Stimulated activated memory B cell treated with anti-CD40 and anti-IgM and Interleukin-4, amounts not matched to agents 10 μg/mL and 1 μg/mL and 100 μg/mL, for 72 hours (primary cell): Measurements from ENCODE around the gene PPP3R1.

Source experiments
- ATAC-seq: fragments of 150-1000 bp; cut with Tn5 transposase; 2 replicates; pipeline ENCODE4 v1.10.0; 2021
- H3K27ac Mint-ChIP-seq: one replicate; pipeline ENCODE4 v1.8.0; 2022; ENCODE audit warnings: mild to moderate bottlenecking, mixed read lengths
- H3K27me3 Mint-ChIP-seq: one replicate; pipeline ENCODE4 v1.8.0; 2022; ENCODE audit warnings: mixed read lengths
- H3K36me3 Mint-ChIP-seq: one replicate; pipeline ENCODE4 v1.8.0; 2022; ENCODE audit warnings: mixed read lengths
- H3K4me1 Mint-ChIP-seq: one replicate; pipeline ENCODE4 v1.8.0; 2022; ENCODE audit warnings: mixed read lengths
- H3K4me3 Mint-ChIP-seq: one replicate; pipeline ENCODE4 v1.8.0; 2022; ENCODE audit warnings: mild to moderate bottlenecking, moderate library complexity, mixed read lengths
- H3K9me3 Mint-ChIP-seq: one replicate; pipeline ENCODE4 v1.8.0; 2022; ENCODE audit warnings: mixed read lengths

Gene PPP3R1

GRCh38 chr2:68226794-68227193, 25.5 kb downstream of the PPP3R1 start:
- Mint-ChIP-seq H3K4me1 (peaks cover 95% of the 10 kb centered on the region), H3K9me3 (no peaks in the 10 kb centered on the region), H3K27me3 (no peaks in the 10 kb centered on the region), H3K4me3 (no peak overlapping the region), H3K27ac (no peak overlapping the region), H3K36me3 (peaks cover 15% of the 10 kb centered on the region)
- ATAC-seq: no peak

- Mint-ChIP-seq H3K4me1 (peaks cover 94% of the 10 kb centered on the region), H3K27ac (no peak overlapping the region), H3K36me3 (peaks cover 25% of the 10 kb centered on the region), H3K9me3 (no peaks in the 10 kb centered on the region), H3K27me3 (no peaks in the 10 kb centered on the region), H3K4me3 (no peak overlapping the region)
- peak; percentile 58 for ATAC-seq
Observed at GRCh38 chr2:68225119-68225632, 27.2 kb downstream of the PPP3R1 start.

DNA sequence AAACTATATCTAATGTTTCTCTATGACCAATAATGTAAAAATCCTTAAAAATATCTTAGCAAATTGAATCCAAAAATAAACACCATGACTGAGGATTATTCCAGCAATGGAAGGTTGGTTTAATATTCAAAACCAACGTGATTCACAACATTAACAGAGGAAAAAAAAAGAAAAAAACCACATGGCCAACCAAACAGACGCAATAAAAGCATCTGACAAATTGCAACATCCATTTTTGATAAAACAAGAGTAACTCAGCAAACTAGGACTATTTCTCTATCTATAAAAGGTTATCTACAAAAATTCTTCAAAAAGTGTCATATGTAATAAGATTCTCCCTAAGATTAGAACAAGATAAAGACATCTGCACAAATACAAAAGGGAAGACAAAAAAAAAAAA, 28.9 kb downstream of the PPP3R1 start:
- H3K4me1 Mint-ChIP-seq: peaks cover 94% of the 10 kb centered on the region
- no peaks in the 10 kb centered on the region for H3K9me3 Mint-ChIP-seq
- H3K36me3 Mint-ChIP-seq: peaks cover 27% of the 10 kb centered on the region
- H3K27ac Mint-ChIP-seq: no peak overlapping the region
- ATAC-seq: no peak
- no peak overlapping the region for H3K4me3 Mint-ChIP-seq
- H3K27me3 Mint-ChIP-seq: no peaks in the 10 kb centered on the region

GRCh38 chr2:68222287-68222686, 30.0 kb downstream of the PPP3R1 start:
- Mint-ChIP-seq H3K27ac (no peak overlapping the region), H3K4me3 (no peak overlapping the region), H3K36me3 (peaks cover 27% of the 10 kb centered on the region), H3K9me3 (no peaks in the 10 kb centered on the region), H3K27me3 (no peaks in the 10 kb centered on the region), H3K4me1 (peaks cover 88% of the 10 kb centered on the region)
- no peak for ATAC-seq

DNA sequence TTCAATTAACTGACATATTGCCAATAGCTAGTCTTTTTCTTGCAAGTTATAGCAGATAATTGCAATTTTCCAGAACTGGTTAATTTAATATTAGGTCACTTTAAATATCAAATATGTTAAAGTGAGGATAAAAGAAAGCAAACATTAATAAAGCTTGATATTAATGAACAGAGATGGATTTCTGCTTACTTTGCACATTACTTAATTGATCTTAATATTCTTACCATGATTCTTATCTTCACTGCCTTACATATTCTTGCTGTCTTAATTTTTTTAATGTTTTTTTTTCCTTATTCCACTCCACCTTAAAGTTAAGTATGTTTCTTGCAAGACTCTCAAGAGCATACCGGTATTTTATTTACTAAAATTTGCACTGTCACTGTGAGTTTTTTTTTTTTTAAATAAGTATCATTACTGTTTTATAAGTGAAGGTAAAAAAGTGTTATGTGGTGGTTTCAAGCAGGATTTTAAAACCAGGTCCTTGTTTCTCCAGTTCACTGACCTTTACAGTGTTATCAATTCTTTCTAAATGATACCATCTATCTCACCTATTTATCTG, 33.9 kb downstream of the PPP3R1 start:
- ATAC-seq: no peak
- Mint-ChIP-seq H3K27ac (peak overlapping the region; percentile 9), H3K27me3 (no peaks in the 10 kb centered on the region), H3K4me1 (peaks cover 80% of the 10 kb centered on the region), H3K36me3 (peaks cover 40% of the 10 kb centered on the region), H3K9me3 (no peaks in the 10 kb centered on the region), H3K4me3 (no peak overlapping the region)

GRCh38 chr2:68217729-68218128, 34.6 kb downstream of the PPP3R1 start:
- Mint-ChIP-seq H3K27me3 (no peaks in the 10 kb centered on the region), H3K4me3 (no peak overlapping the region), H3K9me3 (no peaks in the 10 kb centered on the region), H3K4me1 (peaks cover 79% of the 10 kb centered on the region), H3K27ac (no peak overlapping the region), H3K36me3 (peaks cover 40% of the 10 kb centered on the region)
- no peak for ATAC-seq

GRCh38 chr2:68216454-68217310, 35.6 kb downstream of the PPP3R1 start:
- H3K9me3 Mint-ChIP-seq: no peaks in the 10 kb centered on the region
- no peak overlapping the region for H3K4me3 Mint-ChIP-seq
- peaks cover 74% of the 10 kb centered on the region for H3K4me1 Mint-ChIP-seq
- H3K27ac Mint-ChIP-seq: no peak overlapping the region
- ATAC-seq: no peak
- no peaks in the 10 kb centered on the region for H3K27me3 Mint-ChIP-seq
- peaks cover 41% of the 10 kb centered on the region for H3K36me3 Mint-ChIP-seq

GRCh38 chr2:68214381-68214780, 38.0 kb downstream of the PPP3R1 start:
- peak overlapping the region; percentile 75 for H3K27ac Mint-ChIP-seq
- peaks cover 67% of the 10 kb centered on the region for H3K4me1 Mint-ChIP-seq
- peaks cover 38% of the 10 kb centered on the region for H3K36me3 Mint-ChIP-seq
- H3K4me3 Mint-ChIP-seq: peak overlapping the region; percentile 2
- no peaks in the 10 kb centered on the region for H3K27me3 Mint-ChIP-seq
- no peak for ATAC-seq
- H3K9me3 Mint-ChIP-seq: no peaks in the 10 kb centered on the region

- no peak for ATAC-seq
- no peaks in the 10 kb centered on the region for H3K27me3 Mint-ChIP-seq
- peak overlapping the region; percentile 31 for H3K27ac Mint-ChIP-seq
- no peaks in the 10 kb centered on the region for H3K9me3 Mint-ChIP-seq
- H3K4me1 Mint-ChIP-seq: peaks cover 71% of the 10 kb centered on the region
- H3K36me3 Mint-ChIP-seq: peaks cover 39% of the 10 kb centered on the region
- no peak overlapping the region for H3K4me3 Mint-ChIP-seq
Observed at GRCh38 chr2:68206793-68207192, 45.5 kb downstream of the PPP3R1 start.

GRCh38 chr2:68203587-68203986, 48.7 kb downstream of the PPP3R1 start:
- peaks cover 22% of the 10 kb centered on the region for H3K36me3 Mint-ChIP-seq
- peak; percentile 89 for ATAC-seq
- peak overlapping the region; percentile 78 for H3K27ac Mint-ChIP-seq
- peaks cover 75% of the 10 kb centered on the region for H3K4me1 Mint-ChIP-seq
- no peaks in the 10 kb centered on the region for H3K27me3 Mint-ChIP-seq
- H3K4me3 Mint-ChIP-seq: peak overlapping the region; percentile 60
- H3K9me3 Mint-ChIP-seq: no peaks in the 10 kb centered on the region

DNA sequence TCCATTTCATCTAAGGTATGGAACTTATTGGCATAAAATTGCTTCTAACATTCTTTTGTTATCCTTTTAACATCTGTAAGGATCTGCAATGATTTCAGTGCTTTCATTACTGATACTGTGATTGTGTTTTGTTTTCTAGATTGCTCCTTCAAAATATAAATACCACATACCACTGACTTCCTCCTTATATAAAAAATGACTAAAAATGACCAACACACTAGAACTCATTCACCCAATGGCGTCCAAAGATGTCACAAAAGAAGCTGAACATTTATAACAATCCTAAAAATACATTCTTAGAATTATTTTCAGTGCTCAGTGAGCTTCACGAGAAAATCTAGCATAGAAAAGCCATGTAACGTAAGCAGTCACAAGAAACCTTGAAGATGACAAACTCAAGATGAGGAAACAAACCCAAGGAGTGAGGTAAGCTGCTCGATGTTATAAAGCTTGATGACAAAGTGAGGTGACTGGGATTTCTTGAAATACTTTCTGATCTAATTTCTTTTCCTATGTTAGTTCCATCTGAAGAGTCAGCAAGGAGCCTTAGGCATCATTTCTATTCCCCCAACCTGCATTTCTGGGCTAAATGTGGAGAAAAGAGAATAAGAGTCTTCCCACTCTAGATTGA, 52.1 kb downstream of the PPP3R1 start:
- Mint-ChIP-seq H3K27ac (peak overlapping the region; percentile 70), H3K9me3 (no peaks in the 10 kb centered on the region), H3K4me1 (peaks cover 68% of the 10 kb centered on the region), H3K27me3 (no peaks in the 10 kb centered on the region), H3K4me3 (no peak overlapping the region), H3K36me3 (peaks cover 6% of the 10 kb centered on the region)
- no peak for ATAC-seq

- peak overlapping the region; percentile 27 for H3K27ac Mint-ChIP-seq
- no peaks in the 10 kb centered on the region for H3K27me3 Mint-ChIP-seq
- no peak overlapping the region for H3K4me3 Mint-ChIP-seq
- H3K36me3 Mint-ChIP-seq: no peaks in the 10 kb centered on the region
- peaks cover 54% of the 10 kb centered on the region for H3K4me1 Mint-ChIP-seq
- no peak for ATAC-seq
- no peaks in the 10 kb centered on the region for H3K9me3 Mint-ChIP-seq
Observed at GRCh38 chr2:68196120-68196716, 56.1 kb downstream of the PPP3R1 start.

- Mint-ChIP-seq H3K4me1 (peaks cover 49% of the 10 kb centered on the region), H3K9me3 (no peaks in the 10 kb centered on the region), H3K27ac (peak overlapping the region; percentile 27), H3K4me3 (no peak overlapping the region), H3K36me3 (no peaks in the 10 kb centered on the region), H3K27me3 (no peaks in the 10 kb centered on the region)
- no peak for ATAC-seq
Observed at GRCh38 chr2:68195096-68195495, 57.2 kb downstream of the PPP3R1 start.

DNA sequence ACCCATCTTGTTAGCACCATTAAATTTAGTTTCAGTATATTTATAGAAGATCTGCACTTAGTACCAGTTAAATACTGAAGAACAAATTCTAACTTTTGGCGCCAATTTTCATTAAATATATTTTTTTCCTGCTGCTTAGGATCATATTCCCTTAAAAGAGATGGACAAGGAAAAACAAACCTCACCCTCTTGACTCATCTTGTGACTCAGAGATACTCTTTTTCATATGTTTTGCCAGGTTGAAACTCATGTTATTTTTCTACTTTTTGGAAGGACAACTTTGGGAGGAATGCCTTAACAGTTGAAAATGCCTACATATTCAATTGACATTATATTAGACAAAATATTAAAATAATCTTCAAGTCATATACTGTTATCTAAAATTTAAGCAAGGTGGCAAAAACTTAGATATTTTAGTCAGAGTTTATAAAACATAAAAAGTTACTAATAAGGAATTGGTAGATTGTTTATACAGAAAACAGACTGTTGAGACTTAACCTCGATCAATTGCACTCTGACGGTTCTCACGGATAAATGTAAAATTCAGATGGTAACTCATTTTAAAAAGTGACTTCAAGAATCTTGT, 58.5 kb downstream of the PPP3R1 start:
- H3K4me3 Mint-ChIP-seq: no peak overlapping the region
- H3K9me3 Mint-ChIP-seq: no peaks in the 10 kb centered on the region
- H3K36me3 Mint-ChIP-seq: no peaks in the 10 kb centered on the region
- no peak for ATAC-seq
- peaks cover 47% of the 10 kb centered on the region for H3K4me1 Mint-ChIP-seq
- no peak overlapping the region for H3K27ac Mint-ChIP-seq
- H3K27me3 Mint-ChIP-seq: no peaks in the 10 kb centered on the region

DNA sequence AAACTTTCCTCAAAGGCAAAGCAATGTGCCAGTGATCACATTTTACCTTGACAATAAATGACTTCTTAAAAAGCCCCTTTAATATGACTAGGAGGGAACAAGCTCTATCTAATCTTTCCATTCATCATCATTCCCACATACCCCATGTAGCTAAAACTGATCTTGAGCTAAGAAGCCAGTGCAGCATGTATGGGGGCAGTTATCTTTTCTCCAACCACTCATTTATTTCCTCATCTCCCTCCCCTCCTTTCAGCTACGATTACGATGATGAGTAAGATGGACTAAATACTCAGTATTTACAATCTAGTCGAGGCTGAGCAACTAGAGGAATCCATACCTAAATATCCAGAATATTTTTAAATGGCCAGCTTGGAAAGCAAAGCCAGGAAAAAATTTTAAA, 59.2 kb downstream of the PPP3R1 start:
- no peaks in the 10 kb centered on the region for H3K27me3 Mint-ChIP-seq
- H3K4me1 Mint-ChIP-seq: peaks cover 47% of the 10 kb centered on the region
- no peaks in the 10 kb centered on the region for H3K36me3 Mint-ChIP-seq
- ATAC-seq: no peak
- H3K4me3 Mint-ChIP-seq: no peak overlapping the region
- no peak overlapping the region for H3K27ac Mint-ChIP-seq
- no peaks in the 10 kb centered on the region for H3K9me3 Mint-ChIP-seq
